HG03103 (cell line): ENCODE results near the gene RAE1.
"Not testable (repeated sequence)": the region's sequence is repeated elsewhere in the genome, so short reads cannot be mapped to it uniquely, and the experiment has no call there.

Source experiments
- ATAC-seq: cut with Tn5 transposase; IDR thresholded peaks from one replicate; pipeline ENCODE4 v1.9.1; 2021; ENCODE audit warnings: low read depth; ENCODE audit not compliant: unreplicated experiment

RAE1 gene

DNA sequence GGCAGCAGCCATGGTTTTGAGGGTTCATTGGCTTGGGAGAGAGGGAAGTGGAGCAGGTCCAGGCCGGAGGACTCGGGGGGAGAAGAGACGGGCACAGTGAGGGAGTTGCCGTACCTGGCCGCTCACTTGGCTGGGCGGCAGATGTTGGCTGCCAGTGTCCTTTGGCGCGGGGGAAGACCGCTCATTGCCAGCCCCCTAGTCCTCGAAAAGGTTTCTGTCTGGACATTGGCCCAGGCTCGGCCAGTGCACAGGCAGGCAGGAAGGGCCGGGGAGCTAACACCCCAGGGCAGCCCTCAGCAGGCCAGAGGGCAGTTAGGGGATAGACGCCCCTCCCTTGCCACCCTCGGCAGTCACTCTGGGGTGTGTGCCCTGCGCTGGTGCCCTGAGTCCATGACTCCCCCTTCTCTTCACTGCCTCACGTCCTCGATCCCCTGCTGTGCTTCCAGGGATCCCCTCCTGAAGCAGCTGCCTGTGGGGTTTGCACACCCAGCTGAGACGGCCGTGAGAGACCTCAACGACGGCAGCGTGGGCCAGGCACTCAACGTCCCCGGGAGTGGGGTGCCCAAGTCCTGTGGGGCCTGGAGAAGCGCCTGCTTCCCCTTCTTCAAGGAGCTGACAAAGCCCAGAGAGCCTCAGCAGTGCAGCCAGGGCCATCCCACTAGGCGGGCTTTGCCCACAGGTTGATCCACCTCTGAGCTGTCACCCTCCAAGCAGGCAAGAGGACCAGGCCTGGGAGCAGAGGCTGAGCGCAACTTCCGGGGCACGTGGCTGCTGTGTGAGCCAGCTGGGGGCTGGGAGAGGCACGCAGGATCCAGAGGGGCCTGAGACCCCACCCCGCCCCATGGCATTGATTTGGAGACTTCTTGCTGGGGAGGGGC, 60.6 kb downstream of the RAE1 start:
- no peak for ATAC-seq

GRCh38 chr20:57412347-57413029, 61.4 kb downstream of the RAE1 start:
- no peak for ATAC-seq

- no peak for ATAC-seq
These were observed 62.9 kb downstream of the RAE1 start for GRCh38 chr20:57413986-57414385.

DNA sequence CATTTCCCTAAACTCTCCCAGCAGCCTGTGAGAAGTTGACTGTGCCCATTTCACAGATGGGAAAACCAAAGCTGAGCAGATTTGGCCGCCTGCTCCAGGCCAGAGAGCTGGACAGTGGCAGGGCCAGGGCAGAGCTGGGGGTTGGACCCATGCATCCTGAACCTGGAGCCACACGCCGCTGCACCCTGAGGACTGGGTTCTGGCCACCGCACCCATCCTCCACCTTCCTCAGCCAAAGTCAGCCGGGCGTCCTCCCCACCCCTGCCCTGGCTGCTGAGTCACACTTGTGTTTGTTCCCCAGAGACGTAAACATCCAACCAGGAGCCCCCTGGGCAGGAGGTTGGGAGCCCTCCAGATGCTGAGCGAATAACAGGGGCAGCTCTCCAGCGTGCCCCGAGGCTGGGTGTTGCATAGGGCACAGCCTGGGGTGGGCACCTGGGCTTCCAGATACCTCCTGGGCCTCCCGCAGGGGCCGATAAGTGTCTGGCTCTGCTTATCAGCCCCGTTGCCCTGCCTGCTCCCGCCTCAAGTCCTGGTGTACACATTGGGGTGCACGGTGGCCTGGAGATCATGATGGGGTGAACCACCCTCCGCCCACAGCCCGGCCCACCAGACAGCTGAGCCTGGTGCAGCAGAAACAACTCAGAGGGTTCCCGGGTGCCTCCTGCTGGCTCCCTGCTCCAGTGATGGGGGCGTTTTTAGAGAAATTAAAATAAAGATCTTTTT, 64.0 kb downstream of the RAE1 start:
- no peak for ATAC-seq

GRCh38 chr20:57415771-57416170, 64.7 kb downstream of the RAE1 start:
- no peak for ATAC-seq

DNA sequence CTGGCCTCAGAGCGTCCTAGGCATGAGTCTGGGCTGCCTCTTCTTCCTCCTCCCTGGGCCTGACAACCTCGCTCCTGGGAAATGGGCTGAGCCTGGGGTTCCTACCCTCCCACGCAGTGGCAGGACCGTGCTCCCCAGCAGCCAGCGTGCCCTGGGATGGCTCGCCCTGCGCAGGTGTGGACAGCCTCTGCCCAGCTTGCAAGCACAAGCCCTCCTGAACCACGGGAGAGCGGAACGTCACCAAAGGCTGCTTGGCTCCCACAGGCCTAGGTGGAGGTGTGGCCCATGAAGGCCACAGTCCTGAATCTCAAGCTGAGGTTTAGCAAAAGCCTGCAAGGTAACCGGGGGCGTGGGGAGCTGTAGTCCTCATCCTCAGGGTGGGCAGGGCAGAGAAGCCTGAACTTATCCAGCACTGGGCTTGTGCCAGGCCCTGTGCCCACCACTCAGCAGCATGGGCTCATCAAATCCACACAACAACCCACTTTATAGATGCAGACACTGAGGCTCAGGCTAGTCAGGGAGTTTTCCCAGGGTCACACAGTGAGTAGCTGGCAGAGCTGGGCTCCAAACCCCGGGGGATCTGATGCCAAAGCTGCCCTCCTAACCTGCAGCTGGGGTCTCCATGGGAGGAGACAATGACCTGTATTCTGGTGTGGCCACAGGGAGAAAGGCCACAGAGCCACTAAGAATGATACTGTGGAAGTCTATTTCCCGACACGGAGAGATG, 65.4 kb downstream of the RAE1 start:
- no peak for ATAC-seq

DNA sequence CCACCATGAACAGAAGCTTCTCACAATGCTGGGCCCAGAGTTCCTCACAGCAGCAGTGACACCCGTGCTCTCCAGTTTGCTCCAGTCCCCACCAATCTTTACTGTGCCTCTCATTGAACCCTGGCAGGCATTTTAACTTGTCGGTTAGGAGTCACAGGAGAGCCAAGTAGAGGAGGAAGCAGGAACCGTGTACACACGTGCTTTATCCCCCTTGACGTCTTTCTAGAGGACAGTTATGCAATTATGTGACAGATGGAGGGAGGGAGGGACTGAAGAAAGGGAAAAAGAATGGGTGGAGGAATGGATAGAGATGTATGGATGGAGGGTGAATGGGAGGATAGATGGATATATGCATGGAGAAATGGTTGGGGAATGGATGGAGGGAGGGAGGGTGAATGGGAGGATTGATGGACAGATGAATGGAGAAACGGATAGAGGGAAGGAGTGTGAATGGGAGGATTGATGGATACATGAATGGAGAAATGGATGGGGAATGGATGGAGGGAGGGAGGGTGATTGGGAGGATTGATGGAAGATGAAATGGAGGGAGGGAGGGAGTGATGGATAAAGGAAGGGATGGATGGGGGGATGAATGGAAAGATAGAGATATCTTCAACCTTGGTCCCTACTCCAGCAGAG, 66.1 kb downstream of the RAE1 start:
- ATAC-seq, result no peak

DNA sequence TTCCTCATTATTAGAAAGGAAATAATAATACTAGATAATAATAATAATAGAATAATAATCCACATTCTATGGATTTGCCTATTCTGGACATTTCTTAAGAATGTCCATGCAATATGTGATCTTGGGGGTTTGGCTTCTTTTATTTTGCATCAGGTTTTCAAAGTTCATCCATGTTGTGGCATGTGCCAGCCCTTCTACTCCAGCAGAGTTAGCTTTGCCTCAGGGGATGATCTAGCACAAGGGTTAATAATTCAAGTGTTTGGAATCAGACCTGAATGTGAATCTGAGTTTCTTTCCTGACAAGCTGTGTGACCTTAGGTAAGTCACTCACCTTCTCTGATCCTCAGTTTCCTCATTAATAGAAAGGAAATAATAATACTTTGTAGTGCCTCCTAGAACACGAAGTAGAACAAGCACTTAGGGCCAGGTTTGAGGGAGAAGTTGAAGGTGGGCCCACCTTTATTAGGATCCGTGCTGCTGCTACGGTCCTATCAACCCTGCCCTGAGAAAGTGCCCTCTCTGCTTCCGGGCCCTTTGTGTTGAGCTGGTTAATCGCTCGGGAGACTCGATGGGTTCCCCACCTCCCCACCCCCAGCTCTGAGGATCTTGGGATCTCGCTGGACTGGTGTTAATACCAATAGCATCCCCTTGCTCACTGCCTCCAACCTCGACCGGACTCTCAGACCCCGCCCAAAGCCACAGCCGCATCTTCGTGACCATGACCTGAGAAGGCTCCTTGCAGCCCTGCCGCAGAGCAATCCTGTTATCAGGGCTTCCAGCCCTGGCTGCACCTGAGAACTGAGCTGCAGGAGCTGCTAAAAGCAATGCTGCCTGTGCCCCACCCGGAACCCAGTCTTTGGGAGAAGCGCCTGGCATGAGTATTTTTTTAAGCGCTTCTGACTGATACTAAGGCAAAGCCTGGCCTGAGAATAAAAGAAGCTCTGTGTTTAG, 67.0 kb downstream of the RAE1 start:
- ATAC-seq, result no peak

- ATAC-seq, result not testable (repeated sequence)
These were observed 68.4 kb downstream of the RAE1 start for GRCh38 chr20:57419479-57419878.

- no peak for ATAC-seq
These were observed 69.7 kb downstream of the RAE1 start for GRCh38 chr20:57420571-57421252.

GRCh38 chr20:57421253-57422220, 70.5 kb downstream of the RAE1 start:
- no peak for ATAC-seq

- no peak for ATAC-seq
These were observed 71.2 kb downstream of the RAE1 start for GRCh38 chr20:57422254-57422653.

DNA sequence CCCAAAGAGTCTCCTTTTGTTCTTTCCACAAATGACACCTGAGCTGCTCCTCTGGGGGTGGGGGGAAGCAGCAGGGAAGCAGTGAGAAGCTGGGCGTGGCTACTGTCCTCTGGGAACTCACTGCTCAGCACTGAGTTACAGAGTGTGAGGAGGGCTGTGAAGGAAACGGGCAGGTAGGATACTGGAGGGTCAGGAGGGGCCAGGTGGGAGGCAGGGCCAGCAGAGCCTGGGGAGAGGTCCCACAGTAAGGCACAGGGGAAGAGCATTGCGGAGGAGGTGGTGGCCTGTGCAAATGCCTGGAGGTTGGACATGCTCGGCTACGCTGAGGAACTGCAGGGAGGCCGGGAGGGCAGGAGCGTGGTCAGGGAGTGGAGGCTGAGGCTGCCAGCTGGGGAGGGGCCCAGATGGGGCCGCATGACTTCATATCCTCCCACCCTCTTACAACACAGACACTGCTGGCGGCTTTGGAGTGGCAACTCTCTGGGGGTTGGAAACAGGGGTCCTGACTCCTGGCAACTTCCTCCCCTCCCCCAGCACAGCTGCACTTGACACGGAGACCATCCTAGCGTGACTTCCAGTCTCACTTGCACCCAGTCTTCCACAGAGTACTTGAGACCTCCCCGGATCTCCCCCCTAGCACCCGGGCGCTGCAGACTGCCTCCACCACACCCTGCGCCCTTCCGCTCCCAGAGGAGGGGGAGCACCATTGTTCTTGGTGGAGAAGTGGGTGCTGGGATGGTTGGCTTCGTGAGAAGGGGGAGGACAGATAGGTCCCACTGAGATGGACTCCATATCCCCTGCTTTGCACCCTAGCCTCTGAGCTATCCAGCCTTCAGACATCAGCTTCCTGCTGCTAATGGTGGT, 74.3 kb downstream of the RAE1 start:
- no peak for ATAC-seq

GRCh38 chr20:57426271-57426689, 75.2 kb downstream of the RAE1 start:
- no peak for ATAC-seq

- no peak for ATAC-seq
These were observed 75.8 kb downstream of the RAE1 start for GRCh38 chr20:57426831-57427230.
